ENCODE measurements around the gene SPECC1. TPM values are rescaled to one million over a fixed set of nuclear protein-coding genes. Genes with fewer than 3 reads are reported as not detected.
"Not testable (repeated sequence)": the region's sequence is repeated elsewhere in the genome, so short reads cannot be mapped to it uniquely, and the experiment has no call there.

Gene SPECC1
- polyA plus RNA-seq, 1 of the 3 experiments (the other 2 are of a cell fraction) = 11.2 TPM

DNA sequence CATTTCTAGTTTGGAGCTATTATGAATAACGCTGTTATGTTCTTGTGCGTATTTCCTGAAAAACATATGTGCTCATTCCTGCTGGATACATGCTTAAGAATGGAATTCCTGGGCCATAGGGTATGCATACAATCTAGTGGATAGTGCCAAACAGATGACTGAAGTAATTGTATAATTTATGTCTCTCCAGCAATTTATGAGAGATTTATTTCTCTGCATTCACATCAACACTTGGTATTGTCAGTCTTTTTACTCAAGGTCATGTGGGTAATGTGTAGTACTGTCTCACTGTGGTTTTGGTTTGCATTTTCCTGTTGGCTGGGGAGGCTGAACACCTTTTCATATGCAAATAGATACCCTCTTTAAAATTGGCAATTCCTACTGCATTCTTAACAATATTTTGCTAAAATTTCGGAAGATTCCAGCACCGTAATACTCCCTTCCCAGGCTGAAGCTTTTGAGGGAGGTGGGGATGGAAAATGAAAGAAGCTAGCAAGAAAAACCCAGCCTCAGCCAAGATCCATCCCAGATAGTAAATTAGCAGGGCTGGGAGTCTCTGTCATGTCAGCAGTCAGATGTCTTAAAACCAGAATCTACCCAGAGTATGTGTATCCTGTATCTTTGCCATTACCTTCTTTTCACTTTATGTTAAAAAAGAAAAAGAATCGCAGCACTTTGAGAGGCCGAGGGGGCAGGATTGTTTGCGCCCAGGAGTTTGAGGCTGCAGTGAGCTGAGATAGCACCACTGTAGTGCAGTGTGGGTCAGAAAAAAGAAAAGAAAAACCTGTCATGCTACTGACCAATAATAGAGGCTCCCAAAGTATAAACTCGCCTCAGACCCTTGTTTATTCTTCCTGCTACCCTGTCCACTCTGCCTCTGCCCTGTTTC, 253.3 kb downstream of the SPECC1 start:
- Histone ChIP-seq H4K20me1 (ENCODE audit: insufficient read depth) (no peaks in the 10 kb centered on the region), H3K9me3 (no peaks in the 10 kb centered on the region), H3K4me1 (ENCODE audit: control insufficient read depth in 1 of 2, insufficient read depth in 2 of 2, low read depth in 1 of 2, low read length in 1 of 2) (peaks cover under 1 to 7% of the 10 kb centered on the region in 2 experiments; a peak in 2 of 4 replicates), H3K9ac (no peak overlapping the region), H3K79me2 (ENCODE audit: insufficient read depth) (no peaks in the 10 kb centered on the region), H3K36me3 (replicated peaks in 1 of 2; ENCODE audit: control insufficient read depth in 1 of 2, insufficient read depth in 2 of 2, low read length in 1 of 2) (peaks cover 2 to 9% of the 10 kb centered on the region in 2 experiments), H2AFZ (ENCODE audit: low read depth) (no peak overlapping the region), H3F3A (replicated peaks; ENCODE audit: insufficient read depth) (peaks cover 3% of the 10 kb centered on the region), H3K9me2 (no peaks in the 10 kb centered on the region), H3K27ac (ENCODE audit: low read depth in 2 of 2, low read length in 1 of 2) (no peak overlapping the region), H3K27me3 (ENCODE audit: insufficient read depth) (no peaks in the 10 kb centered on the region), H3K4me3 (ENCODE audit: low read depth in 2 of 2, low read length in 1 of 2) (no peak overlapping the region), H3K4me2 (no peak overlapping the region)
- POLR2A ChIA-PET = no interaction called here
- TF ChIP-seq, protein P1, sequence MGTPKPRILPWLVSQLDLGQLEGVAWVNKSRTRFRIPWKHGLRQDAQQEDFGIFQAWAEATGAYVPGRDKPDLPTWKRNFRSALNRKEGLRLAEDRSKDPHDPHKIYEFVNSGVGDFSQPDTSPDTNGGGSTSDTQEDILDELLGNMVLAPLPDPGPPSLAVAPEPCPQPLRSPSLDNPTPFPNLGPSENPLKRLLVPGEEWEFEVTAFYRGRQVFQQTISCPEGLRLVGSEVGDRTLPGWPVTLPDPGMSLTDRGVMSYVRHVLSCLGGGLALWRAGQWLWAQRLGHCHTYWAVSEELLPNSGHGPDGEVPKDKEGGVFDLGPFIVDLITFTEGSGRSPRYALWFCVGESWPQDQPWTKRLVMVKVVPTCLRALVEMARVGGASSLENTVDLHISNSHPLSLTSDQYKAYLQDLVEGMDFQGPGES (IDR thresholded peaks at IDR 0.05; ENCODE audit: low read depth, low read length) = no peak
- no peak for TF ChIP-seq JUND (IDR thresholded peaks at IDR 0.05)
- no peak for TF ChIP-seq NRF1 (IDR thresholded peaks at IDR 0.05; ENCODE audit: low read depth, low read length)
- TF ChIP-seq GABPA (IDR thresholded peaks at IDR 0.05; ENCODE audit: low read depth) = no peak
- TF ChIP-seq FOXM1 (IDR thresholded peaks at IDR 0.05; ENCODE audit: low read depth) = no peak
- TF ChIP-seq EP300 (IDR thresholded peaks at IDR 0.05; ENCODE audit: borderline replicate concordance in 1 of 2, low read depth in 1 of 2, low read length in 1 of 2) = no peak
- no peak for TF ChIP-seq YY1 (IDR thresholded peaks at IDR 0.05; ENCODE audit: low read depth)
- TF ChIP-seq, protein P2, sequence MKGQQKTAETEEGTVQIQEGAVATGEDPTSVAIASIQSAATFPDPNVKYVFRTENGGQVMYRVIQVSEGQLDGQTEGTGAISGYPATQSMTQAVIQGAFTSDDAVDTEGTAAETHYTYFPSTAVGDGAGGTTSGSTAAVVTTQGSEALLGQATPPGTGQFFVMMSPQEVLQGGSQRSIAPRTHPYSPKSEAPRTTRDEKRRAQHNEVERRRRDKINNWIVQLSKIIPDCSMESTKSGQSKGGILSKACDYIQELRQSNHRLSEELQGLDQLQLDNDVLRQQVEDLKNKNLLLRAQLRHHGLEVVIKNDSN (IDR thresholded peaks at IDR 0.05; ENCODE audit: borderline replicate concordance, low read depth) = no peak
- TF ChIP-seq TEAD4 (IDR thresholded peaks at IDR 0.05; ENCODE audit: borderline replicate concordance, insufficient read depth) = no peak
- no peak for TF ChIP-seq TAF1 (IDR thresholded peaks at IDR 0.05; ENCODE audit: borderline replicate concordance, low read depth, low read length)
- TF ChIP-seq, protein P3, sequence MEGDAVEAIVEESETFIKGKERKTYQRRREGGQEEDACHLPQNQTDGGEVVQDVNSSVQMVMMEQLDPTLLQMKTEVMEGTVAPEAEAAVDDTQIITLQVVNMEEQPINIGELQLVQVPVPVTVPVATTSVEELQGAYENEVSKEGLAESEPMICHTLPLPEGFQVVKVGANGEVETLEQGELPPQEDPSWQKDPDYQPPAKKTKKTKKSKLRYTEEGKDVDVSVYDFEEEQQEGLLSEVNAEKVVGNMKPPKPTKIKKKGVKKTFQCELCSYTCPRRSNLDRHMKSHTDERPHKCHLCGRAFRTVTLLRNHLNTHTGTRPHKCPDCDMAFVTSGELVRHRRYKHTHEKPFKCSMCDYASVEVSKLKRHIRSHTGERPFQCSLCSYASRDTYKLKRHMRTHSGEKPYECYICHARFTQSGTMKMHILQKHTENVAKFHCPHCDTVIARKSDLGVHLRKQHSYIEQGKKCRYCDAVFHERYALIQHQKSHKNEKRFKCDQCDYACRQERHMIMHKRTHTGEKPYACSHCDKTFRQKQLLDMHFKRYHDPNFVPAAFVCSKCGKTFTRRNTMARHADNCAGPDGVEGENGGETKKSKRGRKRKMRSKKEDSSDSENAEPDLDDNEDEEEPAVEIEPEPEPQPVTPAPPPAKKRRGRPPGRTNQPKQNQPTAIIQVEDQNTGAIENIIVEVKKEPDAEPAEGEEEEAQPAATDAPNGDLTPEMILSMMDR (IDR thresholded peaks at IDR 0.05) = no peak
- TF ChIP-seq NFIC (IDR thresholded peaks at IDR 0.05; ENCODE audit: borderline replicate concordance) = no peak
- TF ChIP-seq MEF2A (IDR thresholded peaks at IDR 0.05; ENCODE audit: borderline replicate concordance, low read depth) = no peak
- no peak for TF ChIP-seq FOSL2 (IDR thresholded peaks at IDR 0.05; ENCODE audit: borderline replicate concordance, low read depth)
- no peak for TF ChIP-seq MXI1 (IDR thresholded peaks at IDR 0.05; ENCODE audit: low read depth, low read length)
- CTCF ChIA-PET = interaction anchor here (1.0 kb wide), 1 partner anchor 36 kb away, joined by 5 read pairs; no protein-coding TSS in a partner anchor
- no peak for DNase-seq
- 92% methylated on average over 8 of the region's 8 CpGs for WGBS (ENCODE audit: low lambda C conversion rate)

DNA sequence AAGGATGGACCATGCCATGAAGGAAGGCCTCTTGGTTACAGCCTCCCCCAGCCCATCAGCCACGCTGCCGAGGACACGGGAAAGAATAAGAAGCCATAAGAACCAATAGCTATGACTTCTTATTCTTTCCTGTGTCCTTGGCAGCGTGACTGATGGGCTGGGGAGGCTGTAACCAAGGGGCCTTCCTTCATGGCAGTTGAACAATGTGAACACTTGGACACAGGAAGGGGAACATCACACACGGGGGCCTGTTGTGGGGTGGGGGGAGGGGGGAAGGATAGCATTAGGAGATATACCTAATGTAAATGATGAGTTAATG, 253.9 kb downstream of the SPECC1 start:
- H3F3A ChIP-seq (replicated peaks; ENCODE audit: insufficient read depth); H4K20me1 ChIP-seq (ENCODE audit: insufficient read depth); POLR2A ChIA-PET; H3K9me2 ChIP-seq; H3K4me3 ChIP-seq (ENCODE audit: low read depth in 2 of 2, low read length in 1 of 2); H3K4me1 ChIP-seq (ENCODE audit: control insufficient read depth in 1 of 2, insufficient read depth in 2 of 2, low read depth in 1 of 2, low read length in 1 of 2); H3K9ac ChIP-seq; H3K27ac ChIP-seq (ENCODE audit: low read depth in 2 of 2, low read length in 1 of 2); H3K4me2 ChIP-seq; H3K36me3 ChIP-seq (replicated peaks in 1 of 2; ENCODE audit: control insufficient read depth in 1 of 2, insufficient read depth in 2 of 2, low read length in 1 of 2); H3K79me2 ChIP-seq (ENCODE audit: insufficient read depth); CTCF ChIA-PET; DNase-seq; H2AFZ ChIP-seq (ENCODE audit: low read depth); H3K9me3 ChIP-seq; H3K27me3 ChIP-seq (ENCODE audit: insufficient read depth): not testable (repeated sequence)
- whole genome bisulfite sequencing (ENCODE audit: low lambda C conversion rate) = 96% methylated on average over 5 of the region's 5 CpGs
